Fibroblast of skin of left quadriceps (primary cell): Measurements from ENCODE around the gene CCT3.
"Not testable (repeated sequence)": the region's sequence is repeated elsewhere in the genome, so short reads cannot be mapped to it uniquely, and the experiment has no call there.

Source experiments
- DNase-seq, 2 experiments: peaks; one replicate each; pipeline ENCODE4 v3.0.0-alpha.2; 2013; ENCODE audit warnings: low read depth in 2 of 2

The CCT3 gene

DNA sequence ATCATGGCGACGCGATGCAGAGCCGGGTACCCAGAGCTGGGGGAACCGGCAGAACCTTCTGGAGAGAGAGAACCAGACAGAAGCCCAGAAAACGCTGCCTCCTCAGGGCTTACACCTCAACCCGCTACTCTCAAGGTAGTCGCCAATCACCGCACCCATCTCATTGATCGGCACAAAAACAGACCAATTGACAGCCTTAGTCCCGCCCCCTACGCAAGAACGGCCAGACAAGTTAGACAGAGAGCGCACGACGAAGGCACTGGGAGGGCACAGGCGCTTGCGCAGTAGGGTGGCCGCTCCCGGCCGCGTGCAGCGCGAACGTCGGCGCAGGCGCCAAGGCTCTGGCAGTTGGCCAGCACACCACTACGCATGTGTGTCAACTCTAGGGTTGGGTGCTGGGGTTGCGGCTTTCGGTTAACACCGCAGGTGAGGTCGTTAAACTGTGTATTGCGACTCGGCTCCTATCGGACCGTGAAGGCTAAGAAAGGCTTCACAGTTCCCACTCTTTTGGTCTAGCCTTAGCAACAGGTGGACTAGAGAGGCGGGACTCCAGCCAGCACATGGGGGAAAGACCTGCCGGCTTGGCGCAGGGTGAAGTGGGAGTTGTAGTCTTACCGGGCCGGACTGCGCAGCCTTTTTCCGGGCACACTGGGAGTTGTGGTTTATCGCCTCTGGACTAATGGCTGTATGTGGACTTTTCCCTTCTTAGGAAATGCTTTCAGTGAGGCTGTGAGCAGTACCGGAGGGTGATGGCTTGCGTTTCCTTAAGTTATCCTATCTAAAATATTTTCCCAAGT is at the start of gene CCT3, which contains the start of gene TSACC:
TSS of gene CCT3 (minus strand) at position 113 of the 797 bp plus-strand sequence. CDS start at position 5, 108 bp downstream.
TSS of gene TSACC (plus strand) at position 347 of the 797 bp plus-strand sequence. CDS start 1,232 bp downstream, outside the sequence.
- DNase-seq = peak; percentile 100

DNA sequence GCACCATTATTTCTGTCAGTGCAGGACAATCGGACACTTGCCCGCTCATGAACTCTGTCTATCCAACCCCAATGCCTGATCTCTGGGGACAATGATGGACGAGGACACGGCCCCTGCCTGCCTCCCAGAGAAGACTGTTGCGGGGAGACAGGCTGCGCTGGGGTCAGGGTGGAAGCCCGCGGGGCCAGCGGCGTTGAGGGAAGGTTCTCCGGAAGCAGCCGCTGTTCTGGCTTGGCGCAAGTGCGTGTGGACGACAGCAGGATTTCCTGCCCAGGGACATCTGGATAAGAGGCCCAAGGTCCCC is 49.7 kb upstream of the CCT3 start:
- no peak for DNase-seq

DNA sequence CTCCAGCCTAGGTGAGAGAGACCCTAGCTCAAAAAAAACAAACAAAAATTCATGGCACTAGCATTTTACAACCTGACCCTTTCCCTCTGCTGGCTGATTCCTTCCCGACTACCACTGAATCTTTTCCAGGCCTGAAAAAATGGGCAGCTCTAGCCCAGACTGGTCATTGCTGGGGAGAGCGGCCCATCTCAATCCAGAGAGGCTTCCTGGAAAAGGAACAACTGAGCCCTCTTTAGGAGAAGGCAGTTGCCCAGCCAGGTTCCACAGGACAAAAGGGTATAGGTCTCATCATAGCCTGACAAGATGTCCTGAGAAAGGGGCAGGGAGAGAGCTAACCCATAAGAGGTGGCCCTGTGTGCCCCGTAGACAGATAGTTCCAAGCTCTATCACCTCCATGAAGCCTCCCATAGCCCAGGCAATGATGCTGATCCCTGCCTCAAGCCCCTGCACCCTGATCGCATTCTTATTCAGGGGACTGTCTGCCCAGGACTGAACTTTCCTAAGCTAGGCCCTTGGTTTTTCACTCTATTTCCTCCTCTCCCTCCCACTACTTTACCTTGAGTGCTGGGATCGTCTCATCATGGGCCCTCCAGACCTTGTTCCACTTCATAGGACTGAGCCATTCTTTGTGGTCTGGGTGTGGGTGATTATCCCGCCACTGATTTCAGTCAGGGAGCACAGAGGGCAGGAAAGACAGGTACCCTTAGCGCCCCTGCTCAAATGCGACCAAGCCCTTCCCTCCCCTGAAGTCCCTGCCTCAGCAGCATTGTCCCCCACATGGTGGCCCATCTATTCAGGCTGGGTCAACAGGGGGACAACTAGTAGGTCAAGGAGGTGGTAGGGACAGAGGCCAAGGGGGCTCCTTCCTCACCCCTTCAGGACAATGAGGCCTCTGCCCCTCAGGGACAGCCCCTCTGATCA is 49.1 kb upstream of the CCT3 start:
- no peak for DNase-seq

DNA sequence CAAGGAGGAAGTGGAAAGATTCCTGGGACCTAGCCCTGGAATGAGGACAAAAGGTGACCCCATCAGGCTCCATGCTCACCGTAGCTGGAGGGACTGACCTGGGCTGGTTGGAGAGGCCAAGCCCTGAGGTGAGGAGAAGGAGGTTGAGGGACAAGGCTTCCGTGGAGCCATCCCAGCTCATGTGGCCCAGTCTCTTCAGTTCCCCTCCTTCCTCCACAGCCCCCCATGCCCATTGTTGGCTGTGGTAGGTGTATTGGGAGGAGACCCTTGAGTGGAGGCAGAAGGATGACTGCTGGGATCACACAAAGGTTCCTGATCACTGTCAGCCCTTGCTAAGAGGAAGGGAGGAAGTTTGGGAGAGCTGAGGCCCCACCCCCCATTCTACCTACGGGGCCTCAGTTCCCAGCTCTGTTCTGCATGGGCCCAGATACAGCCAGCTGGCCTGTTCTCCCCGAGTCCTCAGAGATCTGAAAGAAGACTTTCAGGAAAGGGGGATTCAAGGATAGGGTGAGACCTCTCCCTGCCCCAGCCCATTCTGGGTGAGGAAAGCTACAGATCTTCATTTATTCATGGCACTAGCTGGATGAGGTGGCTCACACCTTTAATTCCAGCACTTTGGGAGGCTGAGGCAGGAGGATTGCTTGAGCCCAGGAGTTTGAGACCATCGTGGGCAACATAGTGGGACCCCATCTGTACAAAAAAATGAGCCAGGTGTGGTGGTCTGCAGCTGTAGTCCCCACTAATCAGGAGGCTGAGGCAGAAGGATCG is 48.2 kb upstream of the CCT3 start:
- no peak for DNase-seq

DNA sequence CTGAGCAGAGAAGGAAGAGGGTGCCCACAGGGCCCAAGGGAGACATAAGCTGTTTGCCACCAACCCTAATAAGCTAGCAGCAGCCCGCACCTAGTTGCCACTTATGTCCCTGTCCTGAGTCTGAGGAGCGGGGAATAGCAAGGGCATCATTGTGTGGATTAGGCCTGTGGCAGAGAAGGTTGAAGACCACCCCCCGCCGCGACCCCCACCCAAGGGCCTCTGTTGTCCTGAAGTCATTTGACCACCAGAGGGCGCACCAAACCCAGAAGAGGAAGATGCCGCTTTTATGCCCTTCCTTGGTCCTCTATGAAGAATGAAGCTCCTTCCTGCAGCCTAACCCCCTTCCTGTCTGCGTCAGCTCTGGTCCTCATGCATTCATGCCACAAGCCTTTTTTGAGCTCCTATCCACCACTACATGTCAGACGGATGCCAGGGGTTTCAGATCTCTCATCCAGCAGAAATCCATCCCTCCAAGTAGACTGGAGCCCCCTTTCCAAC is 47.5 kb upstream of the CCT3 start:
- DNase-seq = peak; percentile 27 to 37

DNA sequence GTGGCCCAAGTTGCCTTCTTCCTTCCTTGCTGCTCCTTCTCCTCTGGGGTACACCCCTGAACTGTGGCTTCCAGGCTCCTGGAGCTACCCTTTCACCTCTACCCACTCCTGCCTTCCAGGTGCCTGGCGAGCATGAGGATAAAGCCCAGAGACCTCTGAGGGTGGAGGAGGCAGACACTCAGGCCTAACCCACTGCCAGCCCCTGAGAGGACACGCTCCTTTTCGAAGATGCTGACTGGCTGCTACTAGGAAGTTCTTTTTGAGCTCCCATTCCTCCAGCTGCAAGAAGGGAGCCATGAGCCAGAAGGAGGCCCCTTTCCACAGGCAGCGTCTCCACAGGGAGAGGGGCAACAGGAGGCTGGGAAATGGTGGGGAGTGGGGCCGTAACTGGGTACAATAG is 46.6 kb upstream of the CCT3 start:
- no peak for DNase-seq

DNA sequence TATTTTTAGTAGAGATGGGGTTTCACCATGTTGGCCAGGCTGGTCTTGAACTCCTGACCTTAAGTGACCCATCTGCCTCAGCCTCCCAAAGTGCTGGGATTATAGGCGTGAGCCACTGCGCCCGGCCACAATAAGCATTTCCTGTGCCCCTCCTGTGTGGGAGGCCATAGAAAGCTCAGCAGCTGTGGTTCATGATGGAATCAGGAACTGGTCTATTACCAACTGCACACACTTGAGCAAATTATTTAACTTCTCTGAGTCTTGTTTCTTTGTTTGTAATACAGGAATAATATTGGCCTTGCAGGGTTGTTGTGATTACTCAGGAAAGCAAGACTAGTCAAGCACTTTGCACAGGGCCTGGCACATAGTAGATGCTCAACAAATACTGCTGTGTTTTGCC is 45.9 kb upstream of the CCT3 start:
- no peak for DNase-seq

DNA sequence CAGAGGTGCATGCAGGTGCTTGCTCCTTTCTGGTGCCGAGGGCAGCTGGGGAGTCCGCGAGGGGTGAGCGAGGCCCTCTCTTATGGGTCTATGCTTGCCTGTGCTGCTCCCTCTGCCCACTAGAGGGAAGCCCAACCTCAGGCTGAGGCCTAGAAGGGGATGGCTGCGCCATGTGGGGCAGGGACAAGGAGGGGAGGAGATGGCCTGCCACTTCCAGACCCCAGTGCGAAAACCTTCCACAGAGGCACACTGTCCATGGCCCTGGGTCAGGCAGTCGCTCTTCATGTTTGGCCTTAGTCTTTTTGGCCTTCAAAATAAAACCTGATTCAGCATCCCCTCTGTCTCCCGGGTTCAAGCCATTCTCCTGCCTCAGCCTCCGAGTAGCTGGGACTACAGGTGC is 44.9 kb upstream of the CCT3 start:
- DNase-seq = peak in 1 of 2 experiments; percentile 12

DNA sequence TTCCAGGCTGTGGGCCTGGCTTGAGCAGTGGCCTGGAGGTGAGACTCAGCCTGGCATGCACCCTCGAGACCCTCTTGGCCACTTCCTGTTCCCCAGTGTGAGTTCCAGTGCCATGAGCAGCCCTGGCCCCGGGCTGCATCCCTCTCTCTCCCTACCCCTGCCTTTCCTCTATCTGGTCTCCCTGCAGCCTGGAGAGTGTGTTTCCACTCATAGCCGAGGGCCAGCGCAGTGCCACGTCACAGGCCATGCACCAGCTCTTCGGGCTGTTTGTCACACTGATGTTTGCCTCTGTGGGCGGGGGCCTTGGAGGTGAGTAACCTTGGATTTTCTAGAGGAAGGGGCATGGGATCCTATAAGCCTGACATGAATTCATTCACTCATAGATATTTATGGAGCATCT is 44.5 kb upstream of the CCT3 start:
- no peak for DNase-seq

DNA sequence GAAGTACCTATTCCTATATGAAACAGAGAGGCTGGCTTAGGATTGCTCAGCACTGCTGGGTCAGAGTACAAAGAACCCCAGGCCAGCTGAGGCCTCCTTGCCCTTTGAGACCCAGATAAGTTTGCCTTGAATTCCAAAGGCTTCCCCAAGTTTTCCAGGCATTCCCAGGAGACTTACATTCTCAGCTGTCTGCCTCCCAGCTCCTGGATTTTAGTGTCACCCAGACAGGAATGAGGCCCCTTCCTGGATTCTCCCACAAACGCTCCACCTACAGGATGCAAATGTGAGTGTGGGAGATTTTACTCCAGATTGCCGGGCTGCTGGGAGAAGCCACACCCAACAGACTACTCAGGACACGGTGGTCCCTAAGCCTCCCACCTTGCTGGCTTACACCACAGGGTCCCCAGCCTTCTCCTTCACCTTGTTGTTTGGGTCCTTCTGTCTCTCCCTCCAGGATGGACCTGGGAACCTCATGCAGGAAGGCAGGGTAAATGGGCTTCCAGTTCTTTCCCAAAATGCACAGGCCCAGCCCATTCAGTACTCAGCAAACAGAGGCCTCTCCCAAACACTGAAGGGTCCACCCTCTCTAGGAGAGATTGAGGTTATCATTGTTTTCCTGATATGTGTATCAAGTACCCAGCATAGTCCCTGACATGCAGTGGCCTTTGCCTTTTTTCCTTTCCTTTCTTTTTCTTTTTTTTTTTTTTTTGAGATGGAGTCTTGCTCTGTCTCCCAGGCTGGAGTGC is 41.5 kb upstream of the CCT3 start:
- no peak for DNase-seq

DNA sequence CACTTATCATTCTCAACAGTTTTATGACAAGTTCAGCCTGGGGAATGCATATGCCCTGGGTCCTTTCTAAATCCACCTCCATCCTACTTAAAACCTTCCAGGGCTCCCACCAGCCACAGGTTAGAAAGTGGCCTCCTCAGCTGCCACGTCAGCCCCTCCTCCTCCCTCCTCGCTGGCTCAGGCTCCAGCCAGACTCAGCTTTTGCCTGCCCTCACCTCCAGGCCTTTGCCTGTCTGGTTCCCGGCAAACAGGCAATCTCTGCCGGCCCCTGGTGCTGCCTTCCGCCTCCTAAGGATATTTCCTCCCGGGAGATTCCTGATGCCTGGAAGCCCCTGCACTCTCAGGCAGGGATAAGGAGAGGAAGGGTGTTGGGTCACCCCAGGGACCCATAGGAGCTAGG is 40.5 kb upstream of the CCT3 start:
- no peak for DNase-seq

DNA sequence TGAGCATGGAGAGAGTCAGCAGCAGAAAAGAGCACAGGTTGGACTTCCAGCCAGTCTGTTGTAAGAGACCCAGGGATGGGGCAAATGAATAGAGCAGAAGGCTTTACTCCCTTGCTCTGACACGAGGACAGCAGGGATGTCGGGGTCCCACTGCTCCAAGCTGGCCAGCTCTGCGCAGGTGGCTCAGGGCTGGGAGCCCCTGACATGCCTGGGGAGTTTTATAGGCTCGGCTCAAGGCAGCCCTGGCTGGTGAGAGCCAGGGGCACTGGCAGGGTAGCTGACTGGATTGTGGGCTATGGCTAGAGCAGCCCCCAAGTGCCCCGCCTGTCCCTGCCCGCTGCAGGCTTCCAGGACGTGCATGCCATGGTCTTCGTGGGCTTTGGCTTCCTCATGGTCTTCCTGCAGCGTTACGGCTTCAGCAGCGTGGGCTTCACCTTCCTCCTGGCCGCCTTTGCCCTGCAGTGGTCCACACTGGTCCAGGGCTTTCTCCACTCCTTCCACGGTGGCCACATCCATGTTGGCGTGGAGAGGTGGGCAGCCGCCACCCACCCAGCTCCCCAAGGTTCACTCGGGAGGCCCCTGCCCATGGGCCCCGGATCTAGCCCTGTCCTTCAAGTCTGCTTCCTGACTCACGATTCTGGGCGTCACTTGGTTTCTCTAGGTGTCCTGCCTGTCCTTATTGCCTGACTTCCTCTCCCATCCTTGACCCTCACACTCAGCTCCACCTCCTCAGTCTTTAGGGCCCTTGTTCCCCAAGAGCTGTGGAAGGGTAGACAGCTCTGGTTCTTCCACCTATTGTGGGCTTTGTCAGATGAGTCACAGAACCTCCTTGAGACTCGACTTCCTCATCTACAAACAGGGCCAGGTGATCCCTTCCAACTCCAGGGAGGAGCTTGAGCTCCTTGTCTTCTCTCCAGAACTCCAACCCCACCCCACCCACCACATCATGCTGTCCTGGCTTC is 39.1 kb upstream of the CCT3 start:
- DNase-seq = no peak

DNA sequence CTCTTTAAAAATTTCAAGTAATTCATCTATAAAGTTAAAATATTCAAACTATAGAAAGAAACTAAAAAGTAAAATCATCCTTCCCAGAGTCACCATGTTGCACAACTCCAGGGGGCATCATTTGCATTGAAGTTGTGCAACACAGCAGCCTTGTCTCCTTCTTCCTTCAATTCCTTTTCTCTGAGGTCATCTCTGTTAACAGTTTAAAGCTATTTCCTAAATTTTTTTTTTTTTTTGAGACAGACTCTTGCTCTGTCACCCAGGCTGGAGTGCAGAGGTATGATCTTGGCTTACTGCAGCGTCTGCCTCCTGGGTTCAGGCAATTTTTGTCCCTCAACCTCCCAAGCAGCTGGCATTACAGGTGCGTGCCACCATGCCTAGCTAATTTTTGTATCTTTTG is 38.1 kb upstream of the CCT3 start:
- no peak for DNase-seq

DNA sequence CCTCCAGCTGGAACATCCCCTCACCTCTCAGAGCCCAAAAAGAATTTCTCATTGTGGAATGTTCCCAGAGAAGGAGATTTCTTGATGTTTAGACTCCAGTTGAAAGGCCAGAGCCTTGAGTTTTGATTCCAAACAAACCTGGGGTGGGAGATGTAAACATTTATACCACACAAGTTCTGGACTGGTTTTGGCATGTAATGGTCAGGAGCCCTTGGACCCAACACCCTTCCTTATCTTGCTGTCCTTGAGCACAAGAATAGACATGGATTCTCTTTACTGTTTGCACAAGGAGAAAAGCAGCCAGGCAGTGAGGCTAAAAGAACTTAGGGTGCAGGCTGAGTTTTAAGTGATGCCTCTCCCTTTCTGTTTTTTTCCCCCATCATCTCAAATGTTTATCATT is 35.5 kb upstream of the CCT3 start:
- no peak for DNase-seq

DNA sequence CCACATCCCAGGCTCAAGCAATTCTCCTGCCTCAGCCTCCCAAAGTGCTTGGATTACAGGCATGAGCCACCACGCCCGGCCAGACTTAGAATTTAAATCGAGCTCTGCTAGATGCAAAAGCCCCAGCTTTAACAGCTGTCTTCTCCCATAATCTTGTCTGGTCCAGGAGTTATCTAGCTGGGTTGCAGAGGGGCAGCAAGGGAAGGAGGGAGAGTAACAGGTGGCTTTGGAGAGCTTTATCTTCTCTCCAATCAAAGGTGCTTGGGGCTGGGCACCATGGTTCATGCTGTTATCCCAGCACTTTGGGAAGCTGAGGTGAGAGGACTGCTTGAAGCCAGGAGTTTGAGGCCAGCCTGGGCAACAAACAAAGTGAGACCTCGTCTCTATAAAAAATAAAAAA is 34.8 kb upstream of the CCT3 start:
- no peak for DNase-seq

DNA sequence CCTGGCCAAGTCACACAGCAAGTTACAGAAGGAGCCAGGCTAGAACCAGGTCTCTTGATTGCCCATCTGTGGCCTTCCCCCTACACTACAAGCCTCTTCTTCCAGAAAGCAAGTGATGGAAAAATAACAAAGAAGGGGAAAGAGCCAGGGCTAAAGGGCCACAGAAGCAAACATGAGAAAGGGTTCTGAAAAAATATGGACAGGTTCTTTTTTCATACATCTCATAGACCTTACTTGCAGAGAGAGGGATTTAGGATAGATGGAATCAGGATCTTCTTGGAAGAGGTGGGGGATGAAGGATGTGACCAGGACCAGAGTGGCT is 34.1 kb upstream of the CCT3 start:
- no peak for DNase-seq

DNA sequence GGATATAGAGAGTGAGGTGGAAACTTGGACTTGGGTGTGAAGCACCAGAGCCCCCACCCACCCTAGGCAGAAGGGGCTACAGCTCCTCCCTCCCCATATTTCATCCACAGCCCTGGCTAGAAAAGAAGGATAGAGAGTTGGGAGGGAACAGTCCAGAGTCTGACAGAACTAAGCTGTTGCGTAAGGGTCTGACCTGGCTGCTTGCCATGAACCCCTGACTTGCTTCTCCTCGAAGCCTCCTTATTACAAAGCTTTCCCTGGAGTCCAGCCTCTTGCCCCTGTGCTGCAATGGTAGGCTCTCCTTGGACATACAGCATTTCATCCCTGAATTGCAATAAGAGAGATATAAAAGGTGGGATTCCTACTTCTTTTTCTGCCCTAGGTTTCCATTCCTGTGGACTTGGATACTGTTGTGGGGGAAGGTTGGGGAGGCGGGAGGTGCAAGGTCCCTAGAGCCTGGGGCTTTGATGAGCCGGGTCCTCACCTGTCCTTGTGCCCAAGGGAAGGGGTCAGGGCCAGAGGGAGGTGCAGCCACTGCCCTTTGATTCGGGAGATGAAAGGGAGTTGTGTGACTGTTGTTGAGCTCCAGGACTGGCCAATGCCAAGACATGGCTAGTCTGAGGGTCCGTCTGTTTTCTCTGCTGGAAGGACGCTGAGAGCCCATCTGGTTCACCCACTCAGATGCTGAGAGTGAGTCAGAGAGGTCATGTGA is 33.6 kb upstream of the CCT3 start:
- DNase-seq = no peak

DNA sequence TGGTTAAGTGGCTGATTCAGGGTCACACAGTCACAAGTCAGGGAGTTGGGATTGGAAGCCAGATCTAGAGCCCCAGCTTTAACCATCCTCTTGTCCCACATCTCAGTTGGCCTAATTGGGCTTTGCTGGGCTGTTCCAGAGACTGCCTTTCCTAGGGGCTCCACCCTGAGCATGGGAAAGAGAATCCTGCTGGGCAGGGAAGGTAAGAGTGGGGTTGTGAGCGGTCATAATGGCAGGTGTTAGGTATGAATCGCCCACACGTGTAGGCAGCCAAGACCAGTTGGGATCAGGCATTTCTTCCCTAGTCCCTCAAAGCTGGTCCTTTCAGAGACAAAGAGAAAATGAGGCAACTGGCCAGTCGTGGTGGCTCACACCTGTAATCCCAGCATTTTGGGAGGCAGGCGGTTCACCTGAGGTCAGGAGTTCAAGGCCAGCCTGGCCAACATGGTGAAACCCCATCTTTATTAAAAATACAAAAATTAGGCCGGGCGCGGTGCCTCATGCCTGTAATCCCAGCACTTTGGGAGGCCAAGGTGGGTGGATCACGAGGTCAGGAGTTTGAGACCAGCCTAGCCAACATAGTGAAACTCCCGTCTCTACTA is 31.7 kb upstream of the CCT3 start:
- DNase-seq = not testable (repeated sequence)
